GM11168 (cell line): ENCODE measurements around the gene PAX2.

Source experiments
- in situ Hi-C: fragments of 300-500 bp; cut with MboI; formaldehyde crosslinking; loops from one replicate; pipeline ENCODE4 v1.12.0; 2022; ENCODE audit warnings: low sequenced_read_pairs; ENCODE audit not compliant: unreplicated experiment

Gene PAX2

GRCh38 chr10:100723180-100723579 lies 22.2 kb upstream of the PAX2 start:
- in situ Hi-C loops = loop anchor here (25.0 kb wide), 1 partner anchor 514 kb away; the partner anchor contains the start of gene LBX1

- in situ Hi-C loops = loop anchor here (25.0 kb wide), 1 partner anchor 513 kb away; the partner anchor contains the start of gene LBX1
Observed at GRCh38 chr10:100723770-100724530, 21.4 kb upstream of the PAX2 start.

- in situ Hi-C loops = loop anchor here (25.0 kb wide), 1 partner anchor 513 kb away; the partner anchor contains the start of gene LBX1
Observed at GRCh38 chr10:100724531-100725027, 20.8 kb upstream of the PAX2 start.

GRCh38 chr10:100725071-100725471 lies 20.3 kb upstream of the PAX2 start:
- in situ Hi-C loops = no loop called here

- in situ Hi-C loops = no loop called here
Observed at GRCh38 chr10:100725869-100726426, 19.4 kb upstream of the PAX2 start.

GRCh38 chr10:100727808-100728207 lies 17.6 kb upstream of the PAX2 start:
- in situ Hi-C loops = no loop called here

GRCh38 chr10:100728928-100729861 lies 16.2 kb upstream of the PAX2 start:
- in situ Hi-C loops = no loop called here

- in situ Hi-C loops = no loop called here
Observed at GRCh38 chr10:100729862-100730724, 15.3 kb upstream of the PAX2 start.

GRCh38 chr10:100730725-100731406 lies 14.5 kb upstream of the PAX2 start:
- in situ Hi-C loops = no loop called here

GRCh38 chr10:100731407-100732240 lies 13.8 kb upstream of the PAX2 start:
- in situ Hi-C loops = no loop called here

- in situ Hi-C loops = no loop called here
Observed at GRCh38 chr10:100732241-100732596, 13.2 kb upstream of the PAX2 start.

GRCh38 chr10:100733329-100733728 lies 12.1 kb upstream of the PAX2 start:
- in situ Hi-C loops = no loop called here

GRCh38 chr10:100734295-100735086 lies 10.9 kb upstream of the PAX2 start:
- in situ Hi-C loops = no loop called here

GRCh38 chr10:100735087-100735336 lies 10.4 kb upstream of the PAX2 start:
- in situ Hi-C loops = no loop called here

- in situ Hi-C loops = no loop called here
Observed at GRCh38 chr10:100735337-100736143, 9.8 kb upstream of the PAX2 start.

- in situ Hi-C loops = no loop called here
Observed at GRCh38 chr10:100736144-100736808, 9.1 kb upstream of the PAX2 start.
